Stimulated activated memory B cell treated with anti-CD40 and anti-IgM and Interleukin-4, amounts not matched to agents 10 μg/mL and 1 μg/mL and 100 μg/mL, for 72 hours (primary cell): Measurements from ENCODE around the gene SLC13A2.

Experiments used
- ATAC-seq: fragments of 150-1000 bp; cut with Tn5 transposase; 2 replicates; pipeline ENCODE4 v1.10.0; 2021
- H3K27ac Mint-ChIP-seq: one replicate; pipeline ENCODE4 v1.8.0; 2022; ENCODE audit warnings: mild to moderate bottlenecking, mixed read lengths
- H3K27me3 Mint-ChIP-seq: one replicate; pipeline ENCODE4 v1.8.0; 2022; ENCODE audit warnings: mixed read lengths
- H3K36me3 Mint-ChIP-seq: one replicate; pipeline ENCODE4 v1.8.0; 2022; ENCODE audit warnings: mixed read lengths
- H3K4me1 Mint-ChIP-seq: one replicate; pipeline ENCODE4 v1.8.0; 2022; ENCODE audit warnings: mixed read lengths
- H3K4me3 Mint-ChIP-seq: one replicate; pipeline ENCODE4 v1.8.0; 2022; ENCODE audit warnings: mild to moderate bottlenecking, moderate library complexity, mixed read lengths
- H3K9me3 Mint-ChIP-seq: one replicate; pipeline ENCODE4 v1.8.0; 2022; ENCODE audit warnings: mixed read lengths

The SLC13A2 gene

DNA sequence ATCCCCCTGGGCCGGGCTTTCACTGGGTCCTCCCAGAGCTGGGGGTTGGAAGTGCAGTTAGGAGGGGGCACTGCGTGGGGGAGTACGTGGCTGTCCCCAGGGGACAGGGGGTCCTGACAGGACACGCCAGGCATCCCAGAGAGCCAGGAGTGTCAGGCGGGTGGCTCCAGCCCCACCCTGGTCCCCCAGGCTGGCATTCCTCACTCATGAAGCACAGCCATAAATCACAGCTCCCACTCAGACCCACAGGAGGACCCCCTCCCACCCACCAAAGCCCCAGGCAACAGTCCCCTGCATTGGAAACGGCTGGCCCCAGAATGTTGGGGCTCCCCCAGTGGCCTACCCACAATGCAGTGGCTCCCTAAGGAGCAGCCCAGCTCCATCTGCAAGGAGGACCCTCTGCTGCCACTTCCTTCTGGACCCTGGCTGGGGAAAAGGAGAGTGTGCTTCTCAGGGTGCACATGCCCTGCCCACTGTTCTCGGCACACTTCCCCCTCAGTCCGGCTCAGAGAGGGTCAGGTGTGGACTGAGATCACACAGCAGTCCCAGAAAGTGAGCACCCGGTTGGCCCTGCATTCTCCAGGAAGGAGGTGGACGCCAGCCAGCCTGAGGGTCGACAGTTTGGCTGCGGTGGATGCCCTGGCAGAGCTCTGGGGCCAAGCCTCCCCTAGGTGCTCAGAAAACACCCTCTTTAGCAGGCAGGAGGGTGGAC, 25.4 kb downstream of the SLC13A2 start:
- no peaks in the 10 kb centered on the region for H3K36me3 Mint-ChIP-seq
- no peaks in the 10 kb centered on the region for H3K9me3 Mint-ChIP-seq
- no peaks in the 10 kb centered on the region for H3K27me3 Mint-ChIP-seq
- peaks cover 21% of the 10 kb centered on the region for H3K4me1 Mint-ChIP-seq
- no peak overlapping the region for H3K4me3 Mint-ChIP-seq
- ATAC-seq = no peak
- H3K27ac Mint-ChIP-seq = no peak overlapping the region

DNA sequence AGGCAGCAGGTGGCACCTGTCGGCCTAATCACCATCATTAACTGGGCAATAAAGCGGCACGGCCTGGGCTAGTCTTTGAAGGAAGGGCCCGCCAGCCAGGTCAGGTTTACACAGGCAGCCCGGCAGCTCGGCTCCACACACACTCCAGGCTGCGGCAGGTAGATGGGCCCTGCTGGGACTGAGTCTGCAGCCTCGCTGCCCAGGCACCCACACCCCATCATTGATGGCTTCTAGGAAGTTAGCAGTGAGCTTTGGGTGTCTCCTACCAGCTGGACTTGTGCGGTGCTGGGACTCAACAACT, 25.9 kb downstream of the SLC13A2 start:
- ATAC-seq = no peak

DNA sequence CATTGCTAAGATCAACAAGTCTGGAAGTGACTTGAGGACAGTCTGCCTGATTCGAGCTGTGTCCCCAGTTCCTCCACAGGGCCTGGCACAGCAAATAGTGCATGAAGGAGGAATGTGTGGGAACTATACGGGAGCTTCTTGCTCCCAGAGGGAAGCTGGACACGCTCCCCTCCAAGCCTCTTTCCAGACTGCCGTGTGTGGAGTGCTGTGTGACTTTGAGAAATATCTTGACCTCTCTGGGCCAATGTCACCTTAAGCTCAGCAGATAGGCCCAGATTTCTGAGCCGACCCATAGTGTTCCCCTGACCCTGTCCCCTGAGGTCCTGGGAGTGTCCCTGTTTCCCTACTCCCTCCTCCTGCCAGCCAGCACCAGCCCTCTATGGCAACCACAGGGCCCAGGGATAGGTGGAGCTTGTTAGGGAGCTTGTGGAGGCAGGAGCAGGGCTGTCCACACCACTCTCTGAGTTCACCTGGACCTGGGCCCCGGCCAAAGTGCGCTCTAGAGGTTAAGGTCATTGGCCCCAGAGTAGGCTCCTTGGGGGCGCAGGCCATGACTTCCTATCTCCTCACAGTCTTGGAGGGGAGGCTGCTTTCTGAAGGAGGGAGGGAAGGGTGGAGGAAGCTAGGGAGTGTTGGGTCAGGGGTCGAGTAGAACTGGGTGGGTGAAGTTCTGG, 26.4 kb downstream of the SLC13A2 start:
- no peak for ATAC-seq
- H3K27me3 Mint-ChIP-seq = no peaks in the 10 kb centered on the region
- H3K36me3 Mint-ChIP-seq = no peaks in the 10 kb centered on the region
- H3K4me3 Mint-ChIP-seq = no peak overlapping the region
- H3K27ac Mint-ChIP-seq = peak overlapping the region; percentile 3
- no peaks in the 10 kb centered on the region for H3K9me3 Mint-ChIP-seq
- peaks cover 21% of the 10 kb centered on the region for H3K4me1 Mint-ChIP-seq

More for the DNA sequence above, 25.9 kb downstream of the SLC13A2 start:
- H3K4me1 Mint-ChIP-seq = peaks cover 21% of the 10 kb centered on the region
- H3K27ac Mint-ChIP-seq = no peak overlapping the region
- H3K36me3 Mint-ChIP-seq = no peaks in the 10 kb centered on the region
- no peaks in the 10 kb centered on the region for H3K27me3 Mint-ChIP-seq
- H3K4me3 Mint-ChIP-seq = no peak overlapping the region
- H3K9me3 Mint-ChIP-seq = no peaks in the 10 kb centered on the region

DNA sequence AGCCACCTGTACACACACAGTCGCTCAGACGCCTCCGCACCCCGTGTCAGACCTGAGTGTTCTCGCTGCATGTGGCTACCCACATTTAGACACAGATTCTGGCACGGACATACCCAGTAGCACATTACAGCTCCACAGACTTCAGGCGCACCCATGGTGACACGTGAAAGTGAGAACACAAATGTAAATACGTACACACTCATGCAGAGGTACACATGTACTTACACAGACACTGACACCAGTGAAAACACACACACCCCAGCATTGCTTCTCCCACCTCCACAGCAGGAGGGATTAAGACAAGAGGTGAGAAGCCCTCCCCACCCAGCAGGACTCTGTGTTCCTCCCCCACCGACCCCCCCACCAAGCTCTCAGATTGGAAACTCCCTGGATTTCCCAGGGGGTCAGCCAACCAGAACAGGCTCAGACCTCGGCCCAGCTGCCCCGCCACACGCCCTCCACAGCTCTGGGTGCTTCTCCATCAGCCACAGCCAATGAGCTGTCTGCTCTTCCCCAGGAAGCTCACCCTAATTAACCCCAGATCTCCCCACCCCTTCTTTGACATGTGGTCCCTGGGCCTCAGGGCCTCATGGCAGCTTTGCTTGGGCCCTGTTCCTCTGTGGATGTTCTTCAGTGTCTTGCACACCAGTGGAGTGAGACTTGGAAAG, 27.4 kb downstream of the SLC13A2 start:
- Mint-ChIP-seq H3K4me1 (peaks cover 21% of the 10 kb centered on the region), H3K27me3 (peaks cover 9% of the 10 kb centered on the region), H3K36me3 (no peaks in the 10 kb centered on the region), H3K27ac (peak overlapping the region; percentile 3), H3K9me3 (no peaks in the 10 kb centered on the region), H3K4me3 (peak overlapping the region; percentile 10)
- ATAC-seq = peak; percentile 82

DNA sequence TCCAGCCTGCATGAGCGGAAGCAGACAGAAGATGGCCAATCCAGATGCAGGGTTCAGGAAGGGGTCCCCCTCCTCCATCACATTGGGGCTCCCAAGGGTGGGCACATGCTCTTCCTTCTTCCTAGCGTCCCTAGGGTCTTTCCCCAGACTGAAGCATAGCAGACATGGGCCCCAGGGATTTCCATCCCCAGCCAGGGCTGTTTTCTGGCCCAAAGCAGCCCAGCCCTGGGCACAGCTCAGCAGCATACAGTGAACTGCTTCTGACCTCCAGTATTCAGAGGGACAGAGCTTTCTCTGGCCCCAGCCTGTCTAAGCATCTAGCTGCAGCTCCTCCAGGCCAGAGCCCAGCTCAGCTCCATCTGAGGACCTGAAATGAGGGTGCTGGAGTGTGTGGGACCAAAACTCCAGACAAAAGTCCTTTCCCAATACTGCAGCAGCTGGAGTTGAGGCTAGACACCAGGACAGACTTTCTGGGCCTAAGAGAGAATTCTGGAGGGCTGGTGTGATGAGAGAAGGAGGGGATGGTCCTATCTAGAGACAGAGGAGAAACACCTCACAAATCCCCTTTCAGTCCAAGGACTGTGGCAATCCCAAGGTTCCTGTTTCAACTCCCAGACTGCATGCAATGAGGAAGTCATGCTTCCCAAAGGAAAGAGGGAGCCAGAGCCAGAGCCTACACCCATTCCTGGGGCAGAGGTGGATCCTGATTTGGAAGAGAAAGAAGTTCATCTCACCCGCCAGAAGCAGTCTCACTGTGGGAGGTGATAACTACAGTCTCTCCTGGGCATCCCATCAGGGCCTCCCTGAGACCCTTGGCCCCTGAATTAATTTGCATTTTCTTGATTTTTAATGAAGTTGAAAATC, 28.2 kb downstream of the SLC13A2 start:
- peak overlapping the region; percentile 10 for H3K4me3 Mint-ChIP-seq
- peaks cover 16% of the 10 kb centered on the region for H3K27me3 Mint-ChIP-seq
- peaks cover 21% of the 10 kb centered on the region for H3K4me1 Mint-ChIP-seq
- H3K27ac Mint-ChIP-seq = peak overlapping the region; percentile 3
- no peak for ATAC-seq
- no peaks in the 10 kb centered on the region for H3K9me3 Mint-ChIP-seq
- no peaks in the 10 kb centered on the region for H3K36me3 Mint-ChIP-seq

DNA sequence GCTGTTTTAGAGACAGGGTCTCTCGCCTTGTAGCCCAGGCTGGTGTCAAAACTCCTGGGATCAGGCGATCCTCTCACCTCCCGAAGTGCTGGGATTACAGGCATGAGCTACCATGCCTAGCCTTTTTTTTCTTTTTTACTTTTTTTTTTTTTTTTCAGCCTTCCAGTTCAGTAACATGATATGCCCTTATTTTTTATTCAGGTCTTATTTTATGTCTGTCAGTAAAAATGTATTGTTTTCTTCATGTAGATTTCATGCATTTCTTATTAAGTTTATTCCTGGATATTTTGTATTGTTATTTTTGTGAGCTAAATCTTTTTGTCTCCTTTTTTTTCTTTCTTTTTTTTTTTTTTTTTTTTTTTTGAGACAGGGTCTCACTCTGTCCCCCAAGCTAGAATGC, 30.0 kb downstream of the SLC13A2 start:
- peaks cover 25% of the 10 kb centered on the region for H3K27me3 Mint-ChIP-seq
- H3K27ac Mint-ChIP-seq = no peak overlapping the region
- no peaks in the 10 kb centered on the region for H3K36me3 Mint-ChIP-seq
- peaks cover 21% of the 10 kb centered on the region for H3K4me1 Mint-ChIP-seq
- no peaks in the 10 kb centered on the region for H3K9me3 Mint-ChIP-seq
- H3K4me3 Mint-ChIP-seq = no peak overlapping the region
- no peak for ATAC-seq

DNA sequence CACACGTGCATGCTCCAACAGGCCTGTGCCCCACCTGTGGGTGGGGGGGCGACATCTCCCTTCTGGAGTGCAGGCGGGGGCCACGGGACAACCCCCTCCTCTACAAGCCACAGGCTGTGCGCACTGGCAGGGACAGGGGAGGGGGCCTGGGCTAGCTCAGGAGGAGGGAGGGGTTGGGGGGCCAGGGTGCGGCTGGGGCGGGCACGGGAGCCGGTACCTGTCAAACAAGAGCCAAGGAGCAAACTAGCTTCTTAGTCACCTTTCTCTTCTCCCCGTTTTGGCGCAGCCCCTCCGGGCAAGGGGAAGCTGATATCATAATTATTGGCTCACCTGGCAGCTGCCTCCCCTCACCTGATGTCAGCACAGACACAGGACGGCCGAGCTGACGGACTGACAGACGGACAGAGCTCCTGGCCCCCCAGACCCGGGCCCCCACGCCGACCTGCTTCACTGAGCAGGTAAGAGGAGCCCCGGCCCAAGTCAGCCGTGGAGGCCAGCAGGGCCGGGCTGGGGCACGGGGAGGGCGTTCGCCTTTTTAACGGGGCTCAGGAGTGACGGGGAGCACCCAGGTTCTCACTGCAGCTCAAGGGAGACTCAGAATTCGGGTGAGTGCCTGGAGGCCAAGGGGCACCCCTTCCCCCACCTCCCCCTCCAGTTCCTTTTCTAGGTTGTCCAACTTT, 32.7 kb downstream of the SLC13A2 start, which contains the start of gene FOXN1:
Gene FOXN1, plus strand, starts transcription at position 363 of the 680 bp plus-strand sequence. CDS start 17,622 bp downstream, outside the sequence.
- no peaks in the 10 kb centered on the region for H3K9me3 Mint-ChIP-seq
- H3K27ac Mint-ChIP-seq = no peak within 1 kb of the TSS
- H3K4me1 Mint-ChIP-seq = peaks cover 8% of the 10 kb centered on the region
- ATAC-seq = no peak
- H3K36me3 Mint-ChIP-seq = no peaks in the 10 kb centered on the region
- H3K4me3 Mint-ChIP-seq = no peak within 1 kb of the TSS
- H3K27me3 Mint-ChIP-seq = peaks cover 50% of the 10 kb centered on the region

DNA sequence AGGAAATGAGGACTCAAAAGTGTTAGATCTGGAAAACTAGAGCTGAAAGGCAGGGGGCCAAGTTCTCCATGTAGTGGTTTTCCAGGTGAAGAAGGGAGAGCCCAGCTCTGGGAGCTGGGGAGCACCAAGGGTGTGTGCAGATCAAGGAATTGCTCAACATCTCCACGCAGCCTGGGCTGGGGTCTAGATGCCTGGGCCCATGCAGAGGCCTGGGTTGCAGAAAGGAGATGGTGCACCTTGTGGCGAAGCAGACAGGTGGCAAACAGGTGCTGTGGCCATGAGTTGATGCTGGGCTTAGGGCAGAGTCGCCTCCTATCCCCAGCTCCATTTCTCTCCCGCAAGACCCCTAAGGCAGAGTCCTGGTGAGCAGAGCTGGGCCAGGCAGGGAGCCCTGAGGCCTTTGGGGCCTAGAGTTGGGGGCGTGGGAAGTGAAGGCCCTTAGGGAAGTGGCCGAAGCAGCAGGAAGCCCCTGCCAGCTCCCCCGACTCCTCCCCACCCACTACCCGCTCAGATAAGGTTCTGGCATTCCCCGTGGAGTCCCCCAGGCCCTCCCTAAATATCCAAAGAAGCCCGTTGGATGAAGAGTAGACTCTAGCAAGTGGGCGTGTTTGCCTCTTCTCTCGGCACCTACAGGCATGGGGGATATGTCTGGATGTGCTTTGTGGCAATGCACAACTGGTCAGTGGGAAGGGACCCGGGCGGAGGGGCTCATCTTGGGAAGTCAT, 33.5 kb downstream of the SLC13A2 start:
- H3K27me3 Mint-ChIP-seq = peaks cover 50% of the 10 kb centered on the region
- ATAC-seq = no peak
- H3K36me3 Mint-ChIP-seq = no peaks in the 10 kb centered on the region
- H3K4me3 Mint-ChIP-seq = no peak overlapping the region
- no peaks in the 10 kb centered on the region for H3K4me1 Mint-ChIP-seq
- no peak overlapping the region for H3K27ac Mint-ChIP-seq
- H3K9me3 Mint-ChIP-seq = no peaks in the 10 kb centered on the region

DNA sequence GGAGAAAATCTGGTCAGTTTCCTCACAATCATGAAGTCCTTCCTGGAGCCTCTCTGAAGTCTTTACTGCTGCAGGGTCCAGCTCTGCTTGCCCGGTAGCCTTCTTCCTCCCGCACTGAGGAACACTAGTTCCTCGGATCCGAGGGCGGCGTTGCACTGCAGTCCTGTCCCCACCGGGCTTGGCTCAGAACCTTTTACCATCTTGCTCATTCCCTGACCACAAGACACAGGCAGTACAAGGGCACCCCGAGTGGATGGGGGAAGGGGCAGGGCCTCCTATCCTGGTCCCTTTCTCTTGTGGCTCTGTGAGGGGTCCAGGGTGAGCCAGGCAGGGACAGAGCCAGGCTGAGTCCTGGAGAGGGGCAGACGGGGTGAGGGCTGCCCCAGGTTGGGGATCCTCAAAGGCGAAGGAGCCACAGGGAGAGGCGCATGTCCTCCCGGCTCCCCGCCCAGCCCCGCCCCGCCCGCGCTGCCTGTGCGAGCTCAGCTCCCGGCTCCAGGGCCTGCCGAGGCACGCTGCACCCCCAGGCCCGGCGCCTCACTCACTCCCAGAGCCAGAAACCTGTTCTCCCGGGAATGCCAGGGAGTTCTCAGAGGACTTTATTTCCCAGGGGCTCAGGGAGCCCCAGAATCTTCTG, 34.2 kb downstream of the SLC13A2 start:
- Mint-ChIP-seq H3K4me3 (no peak overlapping the region), H3K27ac (no peak overlapping the region), H3K36me3 (no peaks in the 10 kb centered on the region), H3K27me3 (peaks cover 50% of the 10 kb centered on the region), H3K4me1 (no peaks in the 10 kb centered on the region), H3K9me3 (no peaks in the 10 kb centered on the region)
- ATAC-seq = no peak

DNA sequence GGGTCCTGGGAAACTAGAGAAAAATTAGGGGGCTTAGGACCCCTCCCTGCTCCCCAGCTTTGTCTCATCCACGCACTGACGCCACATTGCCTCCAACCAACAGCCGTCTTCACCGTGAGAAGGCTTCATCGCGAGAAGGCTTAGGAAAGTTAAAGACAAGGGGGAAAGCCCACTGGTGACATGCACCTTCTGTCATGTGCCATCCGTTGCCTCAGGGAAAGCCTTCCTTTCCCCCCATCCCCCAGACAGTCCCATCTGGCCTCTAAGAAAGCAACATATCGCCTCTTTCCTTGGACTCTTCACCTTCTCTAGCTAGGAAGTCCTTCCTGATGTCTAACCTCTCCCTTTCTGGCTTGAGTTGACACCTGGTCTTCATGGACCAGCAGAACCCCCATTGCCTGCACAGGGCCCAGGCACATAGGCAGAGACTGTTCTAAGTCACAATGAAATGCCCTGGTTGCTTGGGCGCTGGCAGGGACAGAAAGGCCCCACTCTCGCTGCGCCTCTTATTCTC, 34.8 kb downstream of the SLC13A2 start:
- Mint-ChIP-seq H3K9me3 (no peaks in the 10 kb centered on the region), H3K4me3 (no peak overlapping the region), H3K27ac (no peak overlapping the region), H3K27me3 (peaks cover 50% of the 10 kb centered on the region), H3K36me3 (no peaks in the 10 kb centered on the region), H3K4me1 (no peaks in the 10 kb centered on the region)
- no peak for ATAC-seq

DNA sequence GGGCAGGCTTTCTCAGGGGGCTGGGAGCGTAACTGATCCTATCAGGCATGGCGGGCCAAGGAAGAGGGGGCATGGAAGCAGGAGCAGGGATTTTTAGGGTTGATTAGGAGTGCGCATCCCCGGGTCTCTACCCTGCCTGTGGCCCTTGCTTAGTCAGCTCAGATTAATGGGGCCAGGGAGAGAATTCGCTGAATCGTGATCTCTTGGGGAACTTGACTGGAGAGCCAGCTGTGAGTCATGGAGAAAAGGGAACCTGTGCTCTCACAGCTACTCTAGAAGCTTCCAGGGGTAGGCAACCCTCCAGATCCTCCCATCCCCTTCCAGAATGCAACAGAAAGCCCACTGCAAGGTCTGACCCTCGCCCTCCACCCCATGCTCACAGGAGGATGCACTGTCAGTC, 36.3 kb downstream of the SLC13A2 start:
- Mint-ChIP-seq H3K4me1 (no peaks in the 10 kb centered on the region), H3K9me3 (no peaks in the 10 kb centered on the region), H3K27me3 (peaks cover 50% of the 10 kb centered on the region), H3K36me3 (no peaks in the 10 kb centered on the region), H3K27ac (no peak overlapping the region), H3K4me3 (no peak overlapping the region)
- no peak for ATAC-seq

DNA sequence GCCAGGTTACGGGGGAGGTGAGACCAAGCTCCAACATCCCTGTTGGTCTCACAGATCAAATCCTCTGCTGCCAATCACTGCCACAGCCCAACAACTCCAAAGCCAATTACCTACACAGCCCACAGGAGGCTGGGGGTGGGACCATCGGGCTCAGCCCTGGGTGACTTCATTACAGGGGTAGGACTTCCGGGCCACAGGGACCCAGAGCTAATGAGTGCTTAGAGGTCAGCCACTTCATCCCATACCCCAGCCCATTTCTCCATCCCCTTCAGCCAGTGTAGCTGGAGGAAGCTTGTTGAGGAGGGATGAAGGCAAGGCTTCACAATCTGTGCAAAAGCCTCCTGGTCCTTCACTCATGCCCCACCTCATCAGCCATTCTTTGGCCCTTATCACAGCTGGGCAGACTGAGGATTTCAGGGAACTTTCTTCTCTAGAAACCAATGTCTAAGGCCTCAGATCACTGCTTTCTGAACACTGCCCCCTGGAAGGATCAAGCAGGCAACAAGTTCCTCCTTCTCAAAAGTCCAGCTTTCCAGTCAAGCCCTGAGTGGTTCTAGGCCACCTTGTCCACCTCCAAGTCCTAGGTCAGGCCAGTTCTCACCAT, 38.5 kb downstream of the SLC13A2 start:
- Mint-ChIP-seq H3K9me3 (no peaks in the 10 kb centered on the region), H3K4me3 (no peak overlapping the region), H3K27ac (no peak overlapping the region), H3K36me3 (no peaks in the 10 kb centered on the region), H3K4me1 (no peaks in the 10 kb centered on the region), H3K27me3 (peaks cover 31% of the 10 kb centered on the region)
- ATAC-seq = no peak

DNA sequence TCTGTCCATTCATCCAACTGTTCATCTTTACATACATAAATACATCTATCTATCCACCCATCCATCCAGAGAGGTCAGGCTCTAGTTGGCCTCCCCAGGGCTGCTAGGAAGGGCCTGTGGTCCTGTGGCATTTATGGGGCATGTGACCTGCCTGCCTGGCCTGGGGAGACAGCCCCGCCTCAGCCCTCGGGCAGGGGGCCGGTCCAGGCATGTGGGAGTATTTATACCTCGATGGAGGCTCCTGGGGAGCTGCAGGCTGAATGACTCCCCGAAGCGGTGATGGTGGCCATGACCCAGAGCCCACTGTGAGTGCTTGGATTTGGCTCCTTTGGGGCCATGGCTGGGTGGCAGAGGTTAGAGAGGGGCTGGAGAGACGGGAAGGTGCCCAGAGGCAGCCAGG, 40.0 kb downstream of the SLC13A2 start:
- peaks cover 7% of the 10 kb centered on the region for H3K4me1 Mint-ChIP-seq
- H3K27ac Mint-ChIP-seq = no peak overlapping the region
- H3K27me3 Mint-ChIP-seq = peaks cover 24% of the 10 kb centered on the region
- no peak for ATAC-seq
- H3K36me3 Mint-ChIP-seq = no peaks in the 10 kb centered on the region
- H3K9me3 Mint-ChIP-seq = no peaks in the 10 kb centered on the region
- no peak overlapping the region for H3K4me3 Mint-ChIP-seq
